GM21529 (cell line): ENCODE data around the gene MYLK4.

Experiments used
- ATAC-seq: cut with Tn5 transposase; IDR thresholded peaks from one replicate; pipeline ENCODE4 v1.9.1; 2021; ENCODE audit not compliant: unreplicated experiment

MYLK4 gene

DNA sequence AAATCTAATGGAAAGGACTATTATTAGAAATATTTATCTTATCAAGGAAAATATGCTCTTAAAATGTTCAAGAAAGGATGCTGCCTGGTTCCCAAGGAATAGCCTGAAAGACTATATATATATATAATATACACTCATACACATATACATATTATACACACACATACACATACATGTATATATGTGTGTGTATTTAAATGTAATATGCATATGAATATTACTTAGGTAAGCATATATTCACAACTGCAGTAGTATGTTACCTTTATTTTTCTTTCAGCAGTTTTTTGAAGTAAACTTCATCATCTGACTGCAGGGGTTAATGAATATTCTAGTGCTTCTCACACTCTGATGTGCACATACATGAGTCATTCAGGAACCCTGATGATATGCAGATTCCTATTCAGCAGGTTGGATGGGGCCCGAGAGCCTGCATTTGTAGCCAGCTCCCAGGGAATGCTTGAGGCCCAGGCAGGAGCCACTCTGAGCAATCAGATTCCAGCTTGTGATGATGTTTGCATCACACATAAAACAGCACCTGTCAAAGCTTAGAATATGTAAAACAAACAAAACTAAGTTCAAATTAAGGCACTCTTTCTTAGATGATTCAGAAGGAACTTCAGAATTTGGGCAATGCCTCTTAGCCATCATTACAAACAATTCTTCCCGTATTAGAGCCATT lies 16.1 kb downstream of the MYLK4 start:
- ATAC-seq = no peak

GRCh38 chr6:2733736-2734480 lies 16.8 kb downstream of the MYLK4 start:
- ATAC-seq = no peak

- peak; percentile 91 for ATAC-seq
Measured at GRCh38 chr6:2733324-2733723, 17.4 kb downstream of the MYLK4 start.

DNA sequence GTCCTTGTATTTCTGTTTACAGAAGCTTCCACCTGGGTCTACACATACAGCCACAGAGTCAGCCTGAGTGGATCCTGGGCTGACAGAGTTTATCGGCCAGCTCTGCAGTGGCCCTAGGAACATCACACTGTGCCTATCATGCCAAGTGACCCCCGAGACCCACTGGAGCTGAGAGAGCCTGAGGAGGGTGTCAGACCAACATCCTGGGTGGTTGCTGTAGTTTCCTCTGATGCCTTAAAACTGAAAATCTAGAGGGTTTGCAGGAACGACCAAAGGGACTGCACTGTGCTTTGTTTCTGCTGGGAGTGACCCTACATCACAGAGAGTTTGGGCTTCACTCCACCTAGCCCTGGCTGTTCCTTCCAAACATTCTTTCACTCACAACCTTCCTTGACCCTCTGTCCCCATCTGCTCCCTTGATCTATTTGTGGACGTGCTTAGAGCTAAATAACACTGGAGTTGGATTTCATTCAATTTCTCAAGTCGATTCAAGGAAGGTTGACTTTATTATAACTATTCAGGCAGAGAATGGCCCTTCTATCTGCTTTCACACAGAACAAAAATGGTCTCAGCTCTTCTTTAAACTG lies 18.1 kb downstream of the MYLK4 start:
- no peak for ATAC-seq

GRCh38 chr6:2731281-2731909 lies 19.3 kb downstream of the MYLK4 start:
- ATAC-seq = no peak

DNA sequence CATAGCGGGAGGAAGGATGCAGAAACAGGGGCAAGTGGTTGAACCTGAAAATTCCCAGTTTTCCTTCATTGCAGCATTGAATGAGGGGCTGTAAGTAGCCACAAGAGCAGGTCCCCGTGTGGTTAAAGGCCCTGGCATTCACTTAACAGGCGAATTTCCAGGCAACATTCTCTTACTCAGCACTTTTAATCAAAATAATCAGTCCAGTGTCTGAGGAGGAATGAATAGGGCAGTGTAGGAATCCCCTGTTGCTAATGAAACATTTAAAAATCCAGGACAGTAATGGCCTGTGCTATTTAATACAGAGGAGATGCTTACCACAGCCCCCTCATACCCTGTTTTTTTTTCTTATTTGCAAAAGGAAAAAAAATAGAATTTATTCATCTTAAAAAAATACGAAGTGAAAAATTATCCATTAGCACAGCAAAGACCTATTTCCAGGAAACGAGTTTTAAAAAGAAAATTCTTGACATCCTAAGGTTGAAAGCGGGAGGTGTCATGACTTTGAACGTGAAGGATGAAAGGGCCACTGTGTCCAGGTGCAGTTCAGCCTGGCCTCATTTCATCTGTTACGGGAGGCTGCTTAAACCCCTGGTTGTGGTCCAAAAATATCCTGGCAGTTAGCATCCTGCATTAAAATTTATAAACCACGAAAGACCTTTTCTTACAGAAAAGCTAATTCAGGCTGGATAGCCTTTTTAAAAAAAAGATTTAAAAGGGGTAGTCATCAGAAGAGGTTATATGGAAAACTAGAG lies 20.2 kb downstream of the MYLK4 start:
- ATAC-seq = no peak

DNA sequence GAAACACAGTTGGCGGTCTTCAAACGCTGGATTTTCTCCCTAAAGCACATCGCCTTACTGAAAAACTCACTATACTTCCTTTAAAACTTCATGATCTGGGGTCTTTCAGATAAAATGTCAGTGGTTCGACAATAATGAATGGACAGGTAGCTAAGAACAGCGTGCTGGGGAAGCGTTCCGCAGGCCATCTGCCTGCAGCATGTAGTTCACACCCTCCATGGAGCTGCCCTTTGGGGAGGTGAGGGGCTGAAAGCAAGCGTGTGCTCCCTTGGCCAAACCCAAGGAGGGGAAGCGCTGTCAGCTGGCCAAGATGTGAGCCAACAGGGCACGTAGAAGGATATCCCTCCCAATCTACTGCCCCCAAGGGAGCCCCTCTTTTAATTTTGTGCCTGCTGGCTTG lies 20.8 kb downstream of the MYLK4 start:
- no peak for ATAC-seq

- peak; percentile 74 for ATAC-seq
Measured at GRCh38 chr6:2725999-2726567, 24.6 kb downstream of the MYLK4 start.

DNA sequence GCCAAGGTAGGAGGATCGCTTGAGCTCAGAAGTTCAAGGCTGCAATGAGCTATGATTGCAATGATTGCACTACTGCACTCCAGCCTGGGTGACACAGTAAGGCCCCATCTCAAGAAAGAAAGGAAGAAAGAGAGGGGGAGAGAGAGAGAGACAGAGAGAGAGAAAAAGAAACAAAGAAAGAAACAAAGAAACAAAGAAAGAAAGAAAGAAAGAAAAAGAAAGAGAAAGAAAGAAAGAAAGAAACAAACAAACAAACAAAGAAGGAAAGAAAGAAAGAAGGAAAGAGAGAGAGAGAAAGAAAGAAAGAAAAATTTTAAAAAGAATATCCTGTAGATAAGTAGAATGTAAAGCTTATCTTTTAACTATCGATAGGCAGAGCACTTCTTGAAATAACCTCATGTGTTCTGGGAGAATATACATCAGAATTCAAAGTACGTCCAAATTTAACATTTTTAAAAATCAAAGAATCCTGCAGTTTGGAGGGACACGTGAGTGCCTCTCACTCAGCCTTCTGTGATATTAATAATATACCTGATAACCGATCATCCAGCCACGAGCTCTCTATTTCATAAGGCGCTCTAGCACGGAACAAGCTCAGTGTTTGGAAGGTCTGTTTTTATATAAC lies 25.2 kb downstream of the MYLK4 start:
- no peak for ATAC-seq

- ATAC-seq = no peak
Measured at GRCh38 chr6:2721219-2721618, 29.5 kb downstream of the MYLK4 start.

GRCh38 chr6:2719093-2719455 lies 31.6 kb downstream of the MYLK4 start:
- ATAC-seq = no peak

- ATAC-seq = no peak
Measured at GRCh38 chr6:2718334-2719092, 32.2 kb downstream of the MYLK4 start.

DNA sequence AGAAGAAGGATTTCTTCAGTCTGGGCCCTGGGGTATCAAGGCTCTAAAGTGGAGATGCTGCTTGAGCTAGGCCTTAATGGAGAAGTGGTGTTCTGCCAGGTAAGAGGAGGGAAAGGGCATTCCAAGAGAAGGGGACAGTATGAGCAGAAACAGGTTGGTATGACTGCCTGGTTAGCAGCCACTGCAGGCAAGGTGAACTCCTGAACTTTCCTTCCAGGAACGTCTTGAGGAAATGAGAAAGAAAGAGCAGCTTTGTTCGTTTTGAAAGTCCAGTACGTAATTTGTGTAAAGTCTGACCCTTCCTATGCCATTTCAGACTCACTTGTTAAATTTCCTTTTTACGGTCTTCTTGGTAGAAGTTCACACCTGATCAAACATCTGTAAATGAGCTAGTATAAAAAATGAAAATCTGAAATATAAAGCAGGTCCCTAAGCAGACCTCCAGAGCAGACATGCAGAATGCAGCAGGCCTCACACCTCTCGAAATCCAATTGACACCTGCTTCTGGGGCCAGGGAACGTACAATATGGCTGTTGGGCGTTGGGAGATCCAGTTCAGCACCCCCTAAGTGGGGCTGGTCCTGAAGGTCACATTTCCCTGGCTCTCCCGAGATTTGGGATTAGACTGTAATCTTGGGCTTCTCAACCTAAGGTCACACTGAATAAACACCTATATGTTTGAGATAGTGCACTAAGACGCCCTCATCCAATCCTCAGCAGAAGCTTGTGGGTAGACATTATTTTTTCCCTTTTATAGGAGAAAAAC lies 33.6 kb downstream of the MYLK4 start:
- no peak for ATAC-seq

DNA sequence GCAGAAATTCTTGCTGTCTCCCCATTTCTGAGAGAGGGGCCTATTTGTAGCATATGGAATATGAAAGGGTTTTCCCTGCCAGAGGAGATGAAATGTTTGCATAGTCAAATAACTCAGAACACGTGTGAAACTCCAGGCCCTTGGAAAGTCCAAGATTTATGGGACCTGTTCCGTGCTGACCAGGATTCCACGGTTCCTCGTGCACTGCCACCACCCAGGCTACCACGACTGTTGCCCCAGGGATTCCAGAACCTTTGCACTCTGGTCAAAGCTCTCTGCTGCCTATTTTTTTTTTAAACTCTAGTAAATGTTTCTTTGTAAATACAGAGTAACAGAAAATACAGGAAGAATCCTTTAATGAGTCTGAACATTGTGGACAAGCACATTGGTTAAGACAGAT lies 35.0 kb downstream of the MYLK4 start:
- no peak for ATAC-seq

GRCh38 chr6:2714111-2714895 lies 36.4 kb downstream of the MYLK4 start:
- no peak for ATAC-seq

DNA sequence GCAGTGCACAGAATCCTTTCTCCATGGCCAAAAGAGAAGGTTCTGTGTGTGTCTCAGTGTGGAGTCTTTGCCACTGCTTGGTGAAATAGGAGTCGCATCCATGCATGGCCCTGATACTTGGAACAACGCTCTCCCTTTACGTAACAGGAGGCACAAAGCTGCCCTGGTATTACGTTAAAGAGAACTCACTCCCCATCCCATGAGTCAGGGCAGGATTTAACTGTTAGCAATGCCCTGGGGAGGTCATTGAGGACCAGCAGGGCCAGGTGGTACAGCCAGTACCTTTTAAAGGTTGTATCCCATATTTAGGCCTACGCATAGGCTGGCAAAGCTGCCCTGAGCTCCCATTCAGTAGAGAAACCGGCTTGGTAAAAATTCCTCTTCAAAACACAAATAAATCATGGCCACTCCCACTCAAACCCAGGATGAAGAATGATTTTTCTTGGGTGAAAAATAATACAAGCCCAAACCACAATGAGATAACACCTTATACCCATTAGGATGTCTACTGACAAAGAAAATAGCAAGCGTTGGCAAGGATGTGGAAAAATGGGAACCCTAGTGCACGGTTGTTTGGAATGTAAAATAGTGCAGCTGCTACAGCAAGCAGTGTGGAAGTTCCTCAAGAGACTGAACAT lies 37.1 kb downstream of the MYLK4 start:
- ATAC-seq = no peak

GRCh38 chr6:2712102-2712501 lies 38.6 kb downstream of the MYLK4 start:
- no peak for ATAC-seq

GRCh38 chr6:2710412-2710811 lies 40.3 kb downstream of the MYLK4 start:
- no peak for ATAC-seq
